Measurements from ENCODE around the gene ZNF555.
"Not testable (repeated sequence)": the region's sequence is repeated elsewhere in the genome, so short reads cannot be mapped to it uniquely, and the experiment has no call there.

The ZNF555 gene

DNA sequence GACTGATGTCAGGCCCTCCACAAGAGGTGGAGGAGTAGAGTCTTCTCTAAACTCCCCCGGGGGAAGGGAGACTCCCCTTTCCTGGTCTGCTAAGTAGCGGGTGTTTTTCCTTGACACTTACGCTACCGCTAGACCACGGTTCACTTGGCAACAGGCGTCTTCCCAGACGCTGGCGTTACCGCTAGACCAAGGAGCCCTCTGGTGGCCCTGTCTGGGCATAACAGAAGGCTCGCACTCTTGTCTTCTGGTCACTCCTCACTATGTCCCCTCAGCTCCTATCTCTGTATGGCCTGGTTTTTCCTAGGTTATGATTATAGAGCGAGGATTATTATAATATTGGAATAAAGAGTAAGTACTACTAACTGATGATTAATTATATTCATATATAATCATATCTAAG lies 30.9 kb downstream of the ZNF555 start:
- DNase-seq, result peak; percentile 44

DNA sequence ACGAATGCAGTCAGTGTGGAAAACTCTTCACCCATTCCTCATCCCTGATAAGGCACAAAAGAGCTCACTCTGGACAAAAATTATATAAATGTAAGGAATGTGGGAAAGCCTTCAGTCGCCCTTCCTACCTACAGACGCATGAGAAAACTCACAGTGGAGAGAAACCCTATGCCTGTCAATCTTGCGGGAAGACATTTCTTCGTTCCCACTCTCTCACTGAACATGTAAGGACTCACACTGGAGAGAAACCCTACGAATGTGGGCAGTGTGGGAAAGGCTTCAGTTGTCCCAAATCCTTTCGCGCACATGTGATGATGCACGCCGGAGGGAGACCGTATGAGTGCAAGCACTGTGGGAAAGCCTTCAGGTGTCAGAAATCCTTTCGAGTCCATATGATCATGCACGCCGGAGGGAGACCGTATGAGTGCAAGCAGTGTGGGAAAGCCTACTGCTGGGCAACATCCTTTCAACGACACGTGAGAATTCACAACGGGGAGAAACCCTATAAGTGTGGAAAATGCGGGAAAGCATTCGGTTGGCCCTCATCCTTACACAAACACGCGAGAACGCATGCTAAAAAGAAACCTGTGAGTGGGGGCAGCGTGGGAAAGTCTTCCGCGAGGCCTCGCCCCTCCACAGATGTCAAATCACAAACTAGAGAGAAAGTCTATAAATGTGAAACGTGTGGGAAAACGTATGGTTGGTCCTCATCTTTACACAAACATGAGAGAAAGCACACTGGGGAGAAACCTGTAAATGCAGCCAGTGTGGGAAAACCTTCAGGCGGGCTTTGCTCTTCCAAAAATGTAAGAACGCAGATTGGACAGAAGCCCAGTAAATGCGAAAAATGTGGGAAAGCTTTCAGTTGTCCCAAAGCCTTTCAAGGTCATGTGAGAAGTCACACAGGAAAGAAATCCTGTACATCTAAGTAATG lies 36.4 kb downstream of the ZNF555 start:
- no peak for DNase-seq

DNA sequence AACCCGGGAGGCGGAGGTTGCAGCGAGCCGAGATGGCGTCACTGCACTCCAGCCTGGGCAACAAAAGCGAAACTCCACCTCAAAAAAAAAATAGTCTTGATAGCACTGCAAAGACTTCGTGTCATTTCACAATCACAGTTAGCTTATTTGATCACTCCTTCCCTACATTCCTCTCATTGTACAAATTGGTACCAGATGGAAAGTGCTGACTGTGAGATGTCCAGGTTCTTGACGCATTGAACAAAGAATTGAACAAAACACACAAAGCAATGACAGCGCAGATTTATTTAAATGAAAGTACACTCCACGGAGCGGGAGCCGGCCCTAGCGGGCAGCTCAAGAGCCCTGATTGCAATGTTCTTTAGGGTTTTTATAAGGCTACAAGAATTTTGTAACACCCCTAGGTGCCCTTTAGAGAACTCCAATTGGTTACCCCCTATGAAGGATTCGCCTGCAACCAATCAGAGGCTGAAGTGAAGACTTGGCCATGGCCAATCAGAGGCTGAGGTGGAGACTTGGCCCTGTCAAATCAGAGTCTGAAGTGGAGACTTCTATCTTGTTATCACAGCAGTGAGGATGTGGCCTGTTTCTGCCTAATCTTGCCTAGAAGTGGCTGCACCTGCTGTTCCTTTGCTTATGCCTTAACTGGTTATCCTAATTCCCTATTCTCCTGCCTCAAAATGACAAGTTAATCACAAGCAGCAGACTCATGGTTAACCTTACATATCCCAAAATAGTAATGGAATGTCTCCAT lies 42.6 kb downstream of the ZNF555 start:
- DNase-seq, result no peak

DNA sequence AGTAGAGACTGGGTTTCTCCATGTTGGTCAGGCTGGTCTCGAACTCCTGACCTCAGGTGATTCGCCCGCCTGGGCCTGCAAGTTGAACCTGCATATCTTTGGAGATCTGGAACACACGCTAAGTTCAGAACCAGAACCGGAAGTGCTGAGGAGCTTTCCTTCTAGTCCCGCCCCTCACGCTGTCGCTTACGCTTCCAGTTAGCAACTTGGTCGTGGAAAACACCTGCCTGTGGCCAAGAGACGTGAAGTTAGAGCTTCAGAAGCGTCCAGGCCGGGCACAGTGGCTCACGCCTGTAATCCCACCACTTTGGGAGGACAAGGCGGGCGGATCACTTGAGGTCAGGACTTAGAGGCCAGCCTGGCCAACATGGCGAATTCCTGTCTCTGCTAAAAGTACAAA lies 44.5 kb downstream of the ZNF555 start:
- DNase-seq, result no peak

DNA sequence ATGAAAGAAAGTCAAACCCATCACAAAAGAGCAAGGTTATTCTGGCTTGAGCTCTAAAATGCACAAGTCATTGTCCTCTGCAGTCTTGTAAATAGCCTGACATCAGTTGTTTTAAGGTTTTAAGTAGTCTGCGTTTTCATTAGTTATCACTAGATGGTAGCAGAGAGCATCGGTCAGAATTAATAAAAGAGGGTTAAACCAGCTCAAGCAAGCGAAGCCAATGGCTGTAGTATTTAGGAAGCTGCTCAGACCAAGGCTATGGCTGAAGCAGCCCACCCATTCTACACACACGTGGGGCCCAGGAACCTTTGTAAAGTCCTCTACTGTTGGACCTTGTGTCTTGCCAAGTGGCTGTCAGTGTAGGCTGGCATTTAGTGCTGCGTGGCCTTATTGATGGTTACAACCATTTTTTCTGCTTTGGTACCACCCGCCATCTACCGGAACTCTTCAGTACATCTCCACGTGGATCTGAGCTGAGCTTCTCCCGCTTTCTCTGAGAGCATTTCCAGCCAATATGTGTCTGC lies 46.2 kb downstream of the ZNF555 start:
- peak; percentile 8 for DNase-seq

DNA sequence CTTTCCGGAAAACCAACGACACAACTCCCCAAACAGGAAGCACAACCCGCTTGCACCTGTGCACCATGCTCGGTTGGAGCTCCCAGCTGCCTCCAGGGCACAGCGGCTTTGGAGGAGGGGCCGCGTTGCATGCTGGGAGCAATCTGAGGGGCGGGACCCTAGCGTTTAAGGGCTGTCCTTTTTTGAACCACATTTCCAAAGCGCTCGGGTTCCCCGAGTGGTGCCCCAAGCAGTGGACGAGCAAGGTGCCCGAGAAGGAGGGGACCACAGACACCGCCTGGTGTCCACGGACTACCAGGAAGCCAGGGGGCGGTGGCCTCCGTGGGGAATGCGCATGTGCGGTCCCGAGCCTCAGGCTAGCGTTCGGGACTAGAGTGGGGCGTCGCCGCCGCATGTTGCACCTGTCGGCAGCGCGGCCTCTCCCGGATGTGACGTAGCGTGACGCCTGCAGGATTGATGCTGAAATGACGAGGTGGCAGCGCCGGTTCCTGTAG lies 47.5 kb downstream of the ZNF555 start:
- peak; percentile 79 for DNase-seq

DNA sequence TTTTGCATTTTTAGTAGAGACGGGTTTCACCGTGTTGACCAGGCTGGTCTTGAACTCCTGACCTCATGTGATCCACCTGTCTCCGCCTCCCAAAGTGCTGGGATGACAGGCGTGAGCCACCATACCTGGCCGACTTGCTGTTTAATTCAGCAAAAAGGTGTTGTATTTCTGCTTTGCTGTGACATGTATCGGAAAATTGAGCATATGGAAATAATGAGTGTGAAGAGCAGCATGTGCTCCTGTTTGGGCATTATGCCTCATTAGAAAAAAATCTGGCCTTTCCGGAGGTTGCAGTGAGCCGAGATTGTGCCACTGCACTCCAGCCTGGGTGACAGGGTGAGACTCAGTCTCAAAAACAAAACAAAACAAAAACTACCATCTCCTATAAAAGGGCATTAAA lies 49.3 kb downstream of the ZNF555 start:
- not testable (repeated sequence) for DNase-seq

DNA sequence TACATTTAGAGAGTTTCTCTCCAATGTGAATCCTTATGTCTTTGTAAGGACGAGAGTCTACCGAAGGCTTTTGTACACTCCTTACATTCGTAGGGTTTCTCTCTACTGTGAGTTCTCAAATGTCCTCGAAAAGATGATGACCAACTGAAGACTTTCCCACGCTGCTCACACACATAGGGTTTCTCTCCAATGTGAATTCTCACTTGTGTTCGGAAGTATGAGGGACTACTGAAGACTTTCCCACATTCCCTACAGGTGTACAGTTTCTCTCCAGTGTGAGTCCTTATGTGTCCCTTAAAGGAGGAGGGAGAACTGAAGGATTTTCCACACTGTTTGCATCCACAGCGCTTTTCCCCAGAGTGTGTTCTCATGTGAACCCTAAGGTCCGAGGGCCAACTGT lies 55.4 kb downstream of the ZNF555 start:
- DNase-seq, result no peak

DNA sequence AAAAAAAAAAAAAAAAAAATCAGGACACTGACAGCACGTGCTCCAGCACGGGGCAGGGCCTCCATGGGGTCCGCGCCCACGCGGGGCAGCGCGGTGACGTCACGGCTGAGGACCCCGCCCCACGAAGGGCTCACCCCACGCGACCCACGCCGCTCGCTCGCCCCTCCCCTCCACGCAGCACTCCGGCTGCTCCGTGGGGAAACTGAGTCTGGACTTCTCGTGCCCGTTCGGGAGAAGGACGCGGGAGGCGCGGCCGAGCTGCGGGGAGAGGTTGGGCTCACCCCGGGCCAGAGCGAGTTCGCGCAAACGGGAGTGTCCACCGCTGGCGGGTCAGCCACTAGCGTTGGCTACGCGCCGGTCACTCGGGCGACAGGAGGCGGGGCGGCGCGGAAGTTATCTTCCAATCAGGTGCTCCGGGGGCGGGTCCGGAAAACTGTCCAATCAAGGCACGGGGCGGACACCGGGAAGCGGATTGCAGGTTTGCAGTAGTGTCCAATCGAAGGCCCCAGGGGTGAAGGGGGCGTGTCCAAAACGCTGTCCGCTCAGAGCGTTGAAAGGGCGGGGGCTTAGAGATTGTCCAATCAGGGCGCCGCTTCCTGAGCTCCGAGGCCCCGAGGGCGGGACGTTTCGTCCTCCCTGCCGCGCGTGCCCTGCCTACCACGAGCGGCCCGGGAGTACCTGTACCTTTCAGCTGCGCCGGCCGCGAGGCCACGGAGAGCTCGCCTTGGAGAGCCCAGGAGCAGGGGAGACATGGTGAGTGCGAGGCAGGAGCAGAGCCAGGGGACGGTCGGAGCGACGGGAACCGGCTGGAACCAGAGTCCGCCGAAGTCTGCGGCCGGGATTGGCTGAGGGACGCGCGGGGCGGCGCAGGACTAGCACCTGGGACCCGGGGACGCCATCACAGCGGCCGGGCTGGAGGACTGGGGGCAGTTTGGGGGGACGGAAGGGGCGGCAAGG lies 59.3 kb downstream of the ZNF555 start, which contains the start of gene ZNF57:
Gene ZNF57, plus strand, starts transcription at position 633 of the 957 bp plus-strand sequence. Its CDS starts 118 bp downstream, at position 751.
- peak; percentile 100 for DNase-seq

DNA sequence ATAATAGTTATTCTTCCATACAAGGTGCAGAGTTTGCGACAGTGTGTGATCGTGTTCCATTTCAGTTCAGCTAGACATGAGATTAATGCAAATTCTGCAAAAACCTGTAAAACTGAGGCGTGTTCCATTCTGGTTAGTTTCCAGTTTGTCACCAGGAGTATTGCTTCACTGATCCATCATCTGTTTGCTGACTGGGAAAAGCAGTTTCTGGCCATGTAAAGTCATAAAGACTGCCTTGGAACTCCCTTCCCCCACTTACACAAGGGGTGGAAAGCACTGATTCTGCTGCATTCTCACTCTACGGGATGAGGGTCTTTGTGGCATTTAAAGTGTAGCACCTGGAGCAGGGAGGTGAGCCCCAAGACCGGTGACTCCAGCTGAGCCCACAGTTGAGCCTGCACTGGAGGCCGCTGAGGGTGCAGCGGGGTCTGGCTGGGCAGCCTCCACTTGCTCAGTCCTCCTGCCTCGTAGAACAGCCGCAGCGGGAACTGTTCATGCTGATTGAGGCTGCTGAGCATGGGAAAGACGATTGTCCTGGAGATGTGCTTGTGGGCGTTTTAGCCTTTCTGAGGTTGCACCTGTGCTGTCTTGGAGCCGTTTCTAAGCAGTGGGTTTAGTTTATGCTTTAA lies 61.4 kb downstream of the ZNF555 start:
- DNase-seq, result no peak

DNA sequence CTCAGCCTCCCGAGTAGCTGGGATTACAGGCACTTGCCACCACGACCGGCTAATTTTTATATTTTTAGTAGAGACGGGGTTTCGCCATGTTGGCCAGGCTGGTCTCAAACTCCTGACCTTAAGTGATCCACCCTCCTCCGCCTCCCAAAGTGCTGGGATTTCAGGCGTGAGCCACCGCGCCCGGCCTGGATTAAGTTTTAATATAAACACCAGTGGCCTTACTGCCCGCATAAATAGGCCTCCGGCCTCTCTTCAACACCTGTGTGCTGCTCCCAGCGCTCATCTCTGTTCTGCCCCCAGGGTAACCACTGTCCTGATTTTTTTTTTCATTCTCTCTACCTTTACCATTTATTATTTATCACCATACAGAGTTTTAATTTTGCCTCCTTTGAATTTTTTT lies 62.1 kb downstream of the ZNF555 start:
- DNase-seq, result not testable (repeated sequence)

DNA sequence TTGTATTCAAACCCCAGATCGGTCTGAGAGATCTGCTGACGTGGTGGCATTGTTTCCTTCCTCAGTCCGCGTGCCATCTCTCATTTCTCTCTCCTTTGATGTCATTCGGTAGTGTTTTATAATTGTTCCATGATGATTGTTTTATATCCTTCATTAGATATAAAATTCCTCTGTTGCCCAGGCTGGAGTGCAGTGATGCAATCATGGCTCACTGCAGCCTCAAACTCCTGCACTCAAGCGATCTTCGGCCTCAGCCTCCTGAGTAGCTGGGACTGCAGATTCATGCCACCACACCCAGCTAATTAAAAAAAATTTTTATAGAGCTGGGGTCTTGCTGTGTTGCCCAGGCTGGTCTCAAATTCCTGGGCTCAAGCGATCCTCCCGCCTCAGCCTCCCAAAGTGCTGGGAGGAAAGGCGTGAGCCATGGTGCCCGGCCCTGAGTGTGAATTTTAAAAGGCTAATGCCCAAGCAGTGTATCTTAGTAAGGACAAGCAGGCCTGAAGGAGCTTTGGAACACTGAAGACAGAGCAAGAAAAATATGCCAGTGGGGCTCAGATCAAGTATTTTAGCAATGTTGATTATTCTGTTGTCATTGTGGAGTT lies 64.7 kb downstream of the ZNF555 start:
- no peak for DNase-seq

DNA sequence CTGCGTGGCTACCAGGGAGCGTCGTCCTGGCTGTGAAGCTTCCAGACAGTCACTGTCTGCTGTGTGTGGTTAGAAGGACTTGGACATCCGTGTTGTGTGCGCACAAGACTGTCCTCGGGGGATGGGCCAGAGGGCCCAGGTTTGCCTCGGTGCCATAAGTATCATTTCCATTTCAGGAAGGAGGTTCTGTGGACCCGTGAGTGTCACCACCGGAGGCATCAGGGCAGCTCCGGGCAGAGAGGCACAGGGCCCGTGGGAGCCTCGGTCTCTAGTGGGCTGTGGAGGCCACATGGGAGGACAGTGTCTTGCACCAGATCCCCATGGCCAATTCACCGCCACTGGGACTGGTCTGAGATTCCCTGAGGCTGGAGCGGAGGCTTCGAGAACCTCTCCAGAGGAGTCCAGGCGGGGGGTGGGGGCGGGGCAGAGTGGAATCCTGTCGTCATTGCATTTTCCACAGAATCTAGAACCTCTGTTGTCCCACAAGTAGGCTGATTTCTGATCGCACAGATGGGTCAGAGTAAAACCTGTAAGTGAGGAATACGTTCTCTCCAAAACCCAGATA lies 65.4 kb downstream of the ZNF555 start:
- no peak for DNase-seq

Measured in stimulated activated CD4-positive, alpha-beta T cell treated with anti-CD3 and anti-CD28 coated beads, Interleukin-15, amount 100 ng/mL, for 24 hours (primary cell).